NCI-H2196 (cell line): ENCODE data around the gene RAPGEF5.

Experiments used
- DNase-seq: peaks from one replicate; lab custom pipeline; 2025; ENCODE audit not compliant: unreplicated experiment; lab: John Stamatoyannopoulos, UW

RAPGEF5 gene

GRCh38 chr7:22317632-22318031 is 39.3 kb downstream of the RAPGEF5 start:
- DNase-seq = no peak

DNA sequence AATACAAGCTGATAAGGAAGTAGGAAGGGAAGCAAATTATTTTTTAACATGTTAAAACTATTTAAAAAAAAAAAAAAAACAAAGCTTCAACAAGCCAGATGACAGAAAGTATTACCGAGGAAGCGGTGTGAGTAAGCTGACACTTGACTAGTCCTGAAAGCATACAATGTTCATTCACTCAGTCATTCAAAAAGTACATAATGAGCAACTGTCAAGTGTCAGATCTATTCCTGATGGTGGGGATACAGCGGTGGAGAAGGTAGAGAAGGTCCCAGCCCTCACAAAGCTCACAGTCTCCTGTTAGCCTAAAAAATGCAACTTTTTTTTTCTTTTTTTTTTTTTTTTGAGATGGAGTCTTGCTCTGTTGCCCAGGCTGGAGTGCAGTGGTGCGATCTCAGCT is 40.0 kb downstream of the RAPGEF5 start:
- no peak for DNase-seq

DNA sequence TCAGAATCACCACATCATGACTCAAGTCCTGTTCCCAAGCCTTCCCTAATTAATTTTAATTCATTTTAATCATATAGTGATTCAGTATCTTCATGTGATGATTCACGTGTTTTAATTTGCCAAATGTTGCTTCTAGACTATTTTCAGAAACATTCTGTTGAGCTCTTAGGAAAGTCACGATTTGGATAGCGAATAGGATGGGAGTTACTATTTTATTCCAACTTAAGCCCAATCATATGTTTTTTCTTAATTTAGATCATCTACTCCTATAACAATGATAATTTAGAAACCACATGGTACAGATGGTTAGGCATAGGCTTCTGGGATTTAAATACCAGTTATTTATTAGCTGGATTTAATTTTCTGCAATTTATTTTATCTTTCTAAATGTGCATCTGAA is 49.1 kb downstream of the RAPGEF5 start:
- DNase-seq = no peak

DNA sequence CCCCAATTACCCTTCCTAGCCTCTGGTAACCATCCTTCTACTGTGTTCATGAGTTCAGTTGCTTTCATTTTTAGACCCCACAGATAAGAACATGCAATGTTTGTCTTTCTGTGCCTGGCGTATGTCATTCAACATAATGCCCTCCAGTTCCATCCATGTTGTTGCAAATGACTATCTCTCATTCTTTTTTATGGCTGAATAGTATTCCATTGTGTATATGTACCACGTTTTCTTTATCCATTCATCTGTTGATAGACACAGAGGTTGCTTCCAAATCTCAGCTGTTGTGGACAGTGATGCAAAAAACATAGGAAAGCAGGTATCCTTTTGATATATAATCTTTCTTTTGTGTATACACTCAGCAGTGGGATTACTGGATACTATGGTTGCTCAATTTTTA is 51.2 kb downstream of the RAPGEF5 start:
- no peak for DNase-seq

DNA sequence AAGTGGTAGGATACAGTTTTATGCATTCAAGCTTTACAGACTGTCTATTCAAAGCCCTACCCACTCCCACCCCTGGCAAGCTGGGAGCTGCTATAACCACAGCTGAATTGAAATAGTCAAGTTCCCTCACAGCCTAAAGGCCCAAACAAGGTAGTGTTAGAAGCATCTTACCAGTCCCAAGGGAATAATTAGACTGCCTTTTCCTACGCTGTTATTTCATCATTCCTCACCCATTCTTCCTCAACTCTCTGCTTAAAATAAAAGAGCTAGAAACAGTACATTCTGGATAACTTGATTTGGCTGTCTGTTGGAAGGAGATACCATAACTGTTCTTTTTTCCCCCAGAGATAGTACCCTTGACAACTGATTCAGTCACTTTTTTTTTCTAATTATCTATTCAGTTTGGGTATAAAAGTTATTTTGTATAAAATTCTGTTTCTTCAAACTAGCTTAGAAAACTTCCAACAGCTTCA is 54.0 kb downstream of the RAPGEF5 start:
- no peak for DNase-seq

DNA sequence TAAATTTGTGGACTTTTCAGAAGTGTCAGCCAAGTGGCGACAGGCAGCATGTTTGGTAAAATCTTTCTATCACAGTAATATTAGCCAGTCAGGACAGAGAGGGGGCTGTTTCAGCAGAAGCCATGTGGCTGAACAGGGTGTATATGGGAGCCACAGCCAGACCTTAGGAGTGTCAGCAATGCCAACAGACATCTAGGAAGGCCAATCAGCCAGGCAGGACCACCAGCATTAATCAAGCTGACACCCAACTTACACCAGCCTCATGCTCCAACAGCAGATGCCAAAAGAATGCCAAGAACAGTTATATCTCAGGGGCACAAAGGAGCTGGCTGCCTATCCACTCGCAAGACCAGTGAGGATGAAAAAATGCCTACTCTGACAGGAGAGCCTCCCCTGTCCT is 54.8 kb downstream of the RAPGEF5 start:
- no peak for DNase-seq

DNA sequence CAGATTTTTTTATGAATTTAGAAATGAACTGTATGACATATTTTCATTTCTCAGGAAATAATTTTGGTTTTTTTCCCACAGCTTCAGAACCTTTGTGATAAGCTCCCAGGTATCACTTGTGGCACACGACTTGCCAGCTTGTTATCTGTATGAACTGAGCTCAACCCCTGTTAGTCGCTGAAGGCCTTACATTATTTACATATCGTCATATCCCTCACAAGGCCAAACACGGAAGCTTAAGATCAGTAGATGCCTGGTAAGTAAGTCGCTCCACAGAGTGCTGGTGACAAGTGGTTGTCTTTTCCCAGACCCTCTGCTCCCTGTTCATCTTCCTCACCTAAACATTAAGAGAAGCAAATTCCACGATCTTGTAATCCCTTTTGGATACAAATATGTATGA is 55.2 kb downstream of the RAPGEF5 start:
- DNase-seq = no peak

- no peak for DNase-seq
Measured at GRCh38 chr7:22300839-22301238, 56.1 kb downstream of the RAPGEF5 start.

DNA sequence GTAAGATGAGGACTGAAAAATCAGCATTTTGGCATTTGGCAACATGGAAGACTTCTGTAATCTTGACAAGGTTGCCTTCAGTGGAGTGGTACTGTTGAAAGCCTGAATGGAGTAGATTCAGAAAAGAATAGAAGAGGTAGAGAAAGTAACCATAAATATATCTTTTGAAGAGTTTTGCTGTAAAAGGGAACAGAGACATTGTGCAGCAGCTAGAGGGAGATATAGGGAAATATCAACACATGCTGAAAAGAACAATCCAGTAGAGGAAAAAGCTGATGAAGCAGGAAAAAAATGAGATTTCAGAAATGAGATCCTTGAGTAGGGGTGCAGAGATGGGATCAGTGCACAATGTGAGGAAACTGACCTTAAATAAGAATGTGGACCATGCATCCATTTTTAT is 60.0 kb downstream of the RAPGEF5 start:
- DNase-seq = no peak

DNA sequence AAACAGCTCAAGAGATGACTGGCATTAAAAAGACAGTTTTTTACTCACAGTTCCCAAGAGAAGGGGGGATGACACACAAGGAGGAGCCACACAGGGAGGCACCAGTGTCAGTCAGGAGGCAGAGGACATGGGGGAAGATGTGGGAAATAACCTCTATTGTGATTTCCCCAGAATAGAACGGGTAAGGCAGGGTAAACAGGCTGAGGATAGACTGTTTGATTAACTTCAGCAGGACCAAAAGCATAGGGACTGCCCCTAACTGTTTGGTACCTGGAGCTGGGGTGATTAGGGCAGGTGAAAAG is 60.7 kb downstream of the RAPGEF5 start:
- DNase-seq = no peak

DNA sequence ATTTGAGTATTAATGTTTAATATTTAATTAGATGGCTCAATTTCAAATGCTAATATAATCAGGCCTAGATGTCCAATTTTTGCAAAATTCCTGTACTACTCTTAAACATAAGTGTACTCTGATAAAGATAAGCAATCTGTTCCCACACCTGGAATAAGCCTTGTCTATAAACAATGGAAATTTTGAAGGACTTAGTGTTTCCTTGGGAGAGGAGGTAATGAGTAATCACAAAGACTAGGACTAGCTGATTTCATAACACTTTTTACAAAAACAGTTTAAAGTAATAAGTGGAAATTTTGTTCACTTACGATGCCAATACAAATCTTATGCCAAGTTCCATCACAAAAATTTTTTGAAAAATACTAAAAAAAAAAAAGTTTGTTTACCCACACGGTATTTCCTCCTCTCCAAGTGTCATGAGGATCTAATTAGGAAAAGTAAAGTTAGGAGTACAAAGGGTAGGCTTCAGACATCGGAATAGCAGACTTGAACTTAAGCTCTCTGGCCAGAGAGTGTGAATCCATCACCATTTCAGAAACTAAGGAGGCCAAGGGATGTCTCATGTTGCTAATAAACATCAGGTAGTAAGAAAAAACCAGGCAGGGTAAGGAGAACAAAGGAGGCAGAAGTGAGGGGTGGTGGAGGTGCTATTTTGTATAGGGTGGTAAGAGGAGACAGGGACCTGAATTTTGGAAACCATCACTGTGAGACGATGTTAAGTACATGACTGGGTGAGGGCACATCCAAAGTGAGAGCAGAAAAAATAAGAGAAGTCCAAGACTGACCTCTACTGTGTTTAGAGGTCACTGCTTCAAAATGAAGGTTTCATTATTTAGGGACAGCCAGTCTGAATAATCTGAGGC is 61.3 kb downstream of the RAPGEF5 start:
- DNase-seq = no peak

GRCh38 chr7:22292531-22292930 is 64.4 kb downstream of the RAPGEF5 start:
- no peak for DNase-seq

GRCh38 chr7:22291977-22292376 is 65.0 kb downstream of the RAPGEF5 start:
- DNase-seq = no peak

- no peak for DNase-seq
Measured at GRCh38 chr7:22288202-22288601, 68.8 kb downstream of the RAPGEF5 start.

GRCh38 chr7:22287412-22287811 is 69.5 kb downstream of the RAPGEF5 start:
- no peak for DNase-seq

DNA sequence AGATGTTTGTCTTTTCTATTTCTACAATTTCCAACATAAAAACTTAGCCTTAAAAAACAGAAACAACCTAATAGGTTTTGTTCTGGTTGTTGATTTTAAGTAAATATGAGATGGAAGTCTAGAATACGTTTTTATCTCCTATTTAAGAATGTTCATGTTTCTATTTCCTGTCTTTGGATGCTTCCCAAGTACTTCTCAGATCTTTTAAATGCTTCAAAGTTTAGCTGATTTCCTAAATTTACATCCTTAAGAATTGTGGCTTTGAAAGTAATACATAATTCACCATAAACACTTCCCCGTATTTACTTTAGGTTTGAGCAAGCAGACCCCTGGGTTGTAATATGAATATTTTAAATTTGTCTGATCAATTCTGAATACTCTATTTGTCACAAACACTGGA is 70.5 kb downstream of the RAPGEF5 start:
- no peak for DNase-seq

DNA sequence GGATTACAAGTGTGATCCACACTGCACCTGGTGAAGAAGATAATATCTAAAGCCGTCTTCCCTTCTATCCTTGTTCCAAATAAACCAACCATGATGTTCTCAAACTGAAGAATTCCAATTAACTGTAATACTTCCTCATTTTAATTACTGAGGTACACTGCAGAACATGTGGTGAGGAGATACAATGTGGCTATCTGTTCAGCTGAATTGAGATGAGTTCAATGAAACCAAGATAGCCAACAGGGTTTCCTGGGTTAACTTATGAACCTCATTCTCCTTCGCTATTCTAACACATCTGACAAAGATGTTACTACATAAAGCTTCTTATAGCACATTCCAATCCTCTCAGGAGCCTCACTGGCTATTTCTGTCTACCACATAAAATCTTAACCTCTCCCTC is 75.5 kb downstream of the RAPGEF5 start:
- no peak for DNase-seq

GRCh38 chr7:22280031-22280430 is 76.9 kb downstream of the RAPGEF5 start:
- DNase-seq = no peak

DNA sequence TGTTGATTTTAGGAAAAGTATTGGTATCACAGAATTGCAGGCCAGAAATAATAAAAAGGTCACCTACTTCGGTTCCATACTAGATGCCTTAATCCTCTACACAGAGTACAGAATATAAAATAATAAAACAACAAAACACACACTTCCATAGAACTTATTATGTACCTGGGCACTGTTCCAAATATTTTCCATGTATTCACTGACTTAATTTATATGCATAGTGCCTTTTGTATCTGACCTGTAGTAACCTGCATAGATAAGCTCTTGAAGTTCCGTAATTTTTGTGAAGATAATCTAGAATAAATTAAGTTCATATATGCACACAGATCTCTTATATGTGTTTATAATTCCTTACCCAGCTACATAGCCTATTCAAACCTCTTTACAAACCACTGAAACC is 78.3 kb downstream of the RAPGEF5 start:
- DNase-seq = no peak

GRCh38 chr7:22277375-22277774 is 79.6 kb downstream of the RAPGEF5 start:
- no peak for DNase-seq

GRCh38 chr7:22275661-22276060 is 81.3 kb downstream of the RAPGEF5 start:
- no peak for DNase-seq

DNA sequence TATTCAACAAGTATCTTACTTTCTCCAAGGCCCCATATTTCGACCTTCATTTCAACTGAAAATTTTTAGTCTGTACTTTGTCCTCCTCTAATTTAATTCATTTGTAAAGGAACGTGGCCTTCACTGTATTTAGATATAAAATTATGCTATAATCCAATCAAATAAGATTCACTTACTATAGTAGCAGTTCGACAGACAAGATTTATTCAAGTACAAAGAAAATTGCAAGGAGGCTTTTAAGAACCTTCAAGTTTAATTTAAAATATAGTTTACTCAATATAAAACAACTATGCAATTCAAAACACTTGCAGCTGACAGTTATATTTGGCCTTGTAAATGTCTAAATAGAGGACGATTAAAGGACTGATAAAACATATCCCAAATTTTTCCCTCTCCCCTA is 85.6 kb downstream of the RAPGEF5 start:
- no peak for DNase-seq

- DNase-seq = no peak
Measured at GRCh38 chr7:22270371-22270770, 86.6 kb downstream of the RAPGEF5 start.
